Lower leg skin (tissue), 4 donors: Measurements from ENCODE around the gene P4HA3. TPM values are rescaled to one million over a fixed set of nuclear protein-coding genes. Genes with fewer than 3 reads are reported as not detected.

Source experiments
- DNase-seq, 2 donors: peaks; one replicate each; pipeline ENCODE4 v3.0.0-alpha.2; 2019; ENCODE audit warnings: low spot score in 2 of 2
- H3K4me3 ChIP-seq: fragments of 200-600 bp; sonication (generic); 2 replicates; pipeline ENCODE4 v1.5.1; 2017; ENCODE audit warnings: mild to moderate bottlenecking, low read depth; ENCODE audit not compliant: poor library complexity, severe bottlenecking
- POLR2A ChIP-seq, 2 donors: fragments of 450-650 bp; IDR thresholded peaks; one replicate each; pipeline ENCODE4 v1.6.1; 2016 to 2017; ENCODE audit warnings: antibody characterized with exemption in 2 of 2, mild to moderate bottlenecking in 1 of 2, moderate library complexity in 1 of 2
- WGBS, 2 donors: methylation state at CpG; one replicate each; pipeline ENCODE4 v1.1.5; 2018; 5-methylcytosine and 5-hydroxymethylcytosine counted together
- intact Hi-C: fragments of 100-400 bp; cut with DNase I; formaldehyde crosslinking; loops from one replicate; pipeline ENCODE4 v1.15.0; 2023; ENCODE audit warnings: low total_unique reads
- total RNA-seq, 4 donors: library from RNA; depleted of rRNA; stranded (reverse); fragments of >200 nt; gene quantifications; one replicate each; pipeline ENCODE4 v1.1.0, GENCODE V29; 2016
- TF ChIP-seq, protein P1 (sequence below), 3 donors: fragments of 450-650 bp; IDR thresholded peaks; one replicate each; pipeline ENCODE4 v1.5.1; 2016; ENCODE audit warnings: antibody characterized with exemption in 3 of 3, mild to moderate bottlenecking in 3 of 3, moderate library complexity in 2 of 3

Gene P4HA3
- total RNA-seq, 4 donors from 2014 or later = 0.17 to 0.81 TPM; not detected in 2

DNA sequence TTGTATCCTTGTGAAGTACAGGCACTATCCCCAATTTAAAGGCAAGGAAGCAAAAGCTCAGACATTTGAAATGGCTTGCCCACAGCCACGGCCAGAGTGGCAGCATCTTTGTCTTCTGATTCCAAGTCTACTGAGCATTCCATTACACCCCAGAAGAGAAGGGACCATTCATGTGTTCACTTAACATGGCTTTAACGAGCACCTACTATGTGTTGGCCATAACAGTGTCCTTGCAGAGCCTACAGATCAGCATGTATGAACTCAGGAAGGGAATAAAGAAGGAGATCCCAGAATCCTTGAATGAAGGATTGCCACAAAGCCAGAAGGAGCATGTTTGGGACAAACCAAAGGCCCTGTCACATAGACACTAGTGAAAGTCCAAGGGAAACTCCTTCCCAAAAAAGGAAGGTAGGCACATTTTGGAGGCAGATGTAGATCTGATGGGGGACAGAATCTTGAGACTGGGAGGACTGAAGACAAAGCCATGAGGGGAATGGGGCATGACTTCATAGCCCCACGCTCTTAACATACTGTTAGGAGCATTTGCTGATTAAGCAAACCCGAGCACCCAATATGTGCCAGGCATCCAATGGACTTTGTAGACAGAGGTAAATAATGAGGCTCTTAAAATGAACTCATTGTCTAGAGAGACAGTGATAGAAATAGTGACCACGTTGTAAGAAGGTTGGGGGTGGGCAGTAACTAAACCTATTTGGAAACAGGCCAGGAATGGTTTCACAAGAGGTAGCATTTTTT, 54.9 kb downstream of the P4HA3 start:
- WGBS, 2 donors = 81 to 87% methylated on average over 5 of the region's 5 CpGs
- intact Hi-C loops = loop anchor here (10.0 kb wide), 2 partner anchors 188 to 318 kb away; no protein-coding TSS in a partner anchor
- no peak overlapping the region for H3K4me3 ChIP-seq
- DNase-seq = no peak
- TF ChIP-seq, protein P1, sequence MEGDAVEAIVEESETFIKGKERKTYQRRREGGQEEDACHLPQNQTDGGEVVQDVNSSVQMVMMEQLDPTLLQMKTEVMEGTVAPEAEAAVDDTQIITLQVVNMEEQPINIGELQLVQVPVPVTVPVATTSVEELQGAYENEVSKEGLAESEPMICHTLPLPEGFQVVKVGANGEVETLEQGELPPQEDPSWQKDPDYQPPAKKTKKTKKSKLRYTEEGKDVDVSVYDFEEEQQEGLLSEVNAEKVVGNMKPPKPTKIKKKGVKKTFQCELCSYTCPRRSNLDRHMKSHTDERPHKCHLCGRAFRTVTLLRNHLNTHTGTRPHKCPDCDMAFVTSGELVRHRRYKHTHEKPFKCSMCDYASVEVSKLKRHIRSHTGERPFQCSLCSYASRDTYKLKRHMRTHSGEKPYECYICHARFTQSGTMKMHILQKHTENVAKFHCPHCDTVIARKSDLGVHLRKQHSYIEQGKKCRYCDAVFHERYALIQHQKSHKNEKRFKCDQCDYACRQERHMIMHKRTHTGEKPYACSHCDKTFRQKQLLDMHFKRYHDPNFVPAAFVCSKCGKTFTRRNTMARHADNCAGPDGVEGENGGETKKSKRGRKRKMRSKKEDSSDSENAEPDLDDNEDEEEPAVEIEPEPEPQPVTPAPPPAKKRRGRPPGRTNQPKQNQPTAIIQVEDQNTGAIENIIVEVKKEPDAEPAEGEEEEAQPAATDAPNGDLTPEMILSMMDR (IDR thresholded peaks at IDR 0.05) = no peak
- no peak for TF ChIP-seq POLR2A (IDR thresholded peaks at IDR 0.05)

DNA sequence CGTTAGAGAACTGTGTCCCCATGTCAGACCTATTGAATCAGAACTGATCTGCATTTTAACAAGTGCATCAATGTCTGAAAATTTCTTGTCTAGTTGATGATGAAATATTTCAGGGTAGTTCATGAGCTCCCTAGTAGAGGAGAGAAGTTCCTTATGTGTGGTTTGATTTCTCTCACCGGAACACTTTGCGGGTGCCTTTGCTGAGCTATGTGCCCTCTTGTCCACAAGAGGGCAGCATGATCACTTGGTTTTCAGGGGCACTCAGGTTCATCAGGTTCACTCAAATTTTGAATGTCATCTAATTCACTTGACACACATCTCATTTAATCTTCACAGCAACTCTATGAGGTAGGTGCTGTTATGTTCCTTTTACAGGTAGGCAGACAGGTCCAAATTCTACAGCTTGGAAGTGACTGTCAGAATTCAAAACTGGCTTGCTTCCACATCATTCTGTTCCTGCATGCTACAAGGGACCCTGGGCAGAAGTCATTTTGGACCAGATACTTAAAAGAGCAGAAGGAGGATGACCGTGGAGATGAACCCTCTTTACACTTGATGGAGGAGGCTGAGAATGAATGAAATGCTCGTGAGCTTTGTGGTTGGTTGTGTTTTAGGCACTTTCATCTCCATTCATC, 55.6 kb downstream of the P4HA3 start:
- WGBS, 2 donors = 43 to 50% methylated on average over 5 of the region's 5 CpGs
- no peak for TF ChIP-seq POLR2A (IDR thresholded peaks at IDR 0.05)
- TF ChIP-seq, protein P1 (IDR thresholded peaks at IDR 0.05) = peak in 2 of 3 donors; percentile 13 to 24
- DNase-seq = peak in 1 of 2 donors; percentile 89
- H3K4me3 ChIP-seq = no peak overlapping the region
- intact Hi-C loops = loop anchor here (10.0 kb wide), 2 partner anchors 189 to 319 kb away; no protein-coding TSS in a partner anchor

DNA sequence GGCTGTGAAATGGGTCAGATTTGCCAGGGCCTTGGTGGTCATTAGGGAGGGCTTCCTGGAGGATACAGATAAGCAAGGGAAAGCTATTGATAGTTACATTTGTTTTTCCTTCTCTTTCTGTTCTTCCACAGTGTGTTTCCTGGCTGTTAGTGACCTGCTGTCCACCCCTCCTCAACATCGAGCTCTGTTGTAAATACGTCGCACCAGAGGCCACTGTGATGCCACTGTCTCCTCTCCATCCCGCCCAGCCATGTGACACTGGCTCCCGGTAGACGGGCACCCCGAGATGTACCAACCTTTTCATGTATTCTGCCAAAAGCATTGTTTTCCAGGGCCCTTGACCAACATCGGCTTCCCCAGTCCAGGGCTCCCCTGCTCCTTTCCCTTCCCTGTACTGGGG, 58.1 kb downstream of the P4HA3 start:
- intact Hi-C loops = loop anchor here (10.0 kb wide), 2 partner anchors 191 to 321 kb away; no protein-coding TSS in a partner anchor
- 78 to 87% methylated on average over 8 of the region's 8 CpGs for WGBS, 2 donors
- no peak overlapping the region for H3K4me3 ChIP-seq
- DNase-seq = no peak
- TF ChIP-seq, protein P1 (IDR thresholded peaks at IDR 0.05) = no peak
- no peak for TF ChIP-seq POLR2A (IDR thresholded peaks at IDR 0.05)

DNA sequence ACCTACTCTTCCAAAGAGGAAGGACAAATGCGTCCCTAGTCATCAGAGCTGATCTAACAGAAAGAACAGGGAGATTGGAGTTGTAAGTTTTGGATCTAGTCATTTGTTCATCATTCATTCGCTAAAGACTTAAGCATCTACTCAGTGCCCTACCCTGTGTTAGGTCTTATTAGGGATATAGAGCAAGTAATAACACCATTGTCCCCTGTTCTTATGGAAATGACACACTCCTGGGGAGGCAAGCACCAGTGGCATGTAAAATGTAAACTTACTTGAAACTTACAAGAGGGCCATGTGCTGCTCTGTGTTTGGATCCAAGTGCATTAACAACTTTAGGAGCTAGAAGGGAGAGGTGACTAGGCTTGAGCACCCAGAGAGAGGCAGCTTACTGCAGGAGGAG, 61.9 kb downstream of the P4HA3 start:
- no peak for DNase-seq
- TF ChIP-seq, protein P1 (IDR thresholded peaks at IDR 0.05) = no peak
- no peak for TF ChIP-seq POLR2A (IDR thresholded peaks at IDR 0.05)
- intact Hi-C loops = no loop called here
- 93 to 95% methylated on average over 2 of the region's 2 CpGs for WGBS, 2 donors
- H3K4me3 ChIP-seq = no peak overlapping the region

DNA sequence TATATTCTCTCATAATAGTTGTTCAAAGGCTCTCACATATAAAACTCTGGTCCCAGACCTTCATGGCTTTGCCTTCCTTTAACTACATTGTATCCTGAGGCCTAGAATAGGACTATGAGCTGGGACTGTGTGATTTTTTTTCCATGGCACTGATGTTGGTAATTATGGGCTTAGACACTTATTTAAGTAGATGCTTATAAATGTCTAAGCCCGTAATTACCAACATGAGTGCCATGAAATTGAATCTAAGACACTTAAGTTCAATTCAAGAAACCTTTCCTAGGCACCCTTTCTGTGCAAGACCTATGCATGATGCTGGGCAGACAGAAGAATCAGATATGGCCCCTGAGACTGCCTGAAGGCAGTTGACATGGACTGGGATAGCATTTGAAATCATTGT, 63.0 kb downstream of the P4HA3 start:
- 93 to 100% methylated on average over 1 of the region's 1 CpG for WGBS, 2 donors
- H3K4me3 ChIP-seq = no peak overlapping the region
- DNase-seq = no peak
- intact Hi-C loops = no loop called here
- no peak for TF ChIP-seq POLR2A (IDR thresholded peaks at IDR 0.05)
- TF ChIP-seq, protein P1 (IDR thresholded peaks at IDR 0.05) = no peak
